Measurements from ENCODE around the gene CD1D.
"Not testable (repeated sequence)": the region's sequence is repeated elsewhere in the genome, so short reads cannot be mapped to it uniquely, and the experiment has no call there.

Gene CD1D

DNA sequence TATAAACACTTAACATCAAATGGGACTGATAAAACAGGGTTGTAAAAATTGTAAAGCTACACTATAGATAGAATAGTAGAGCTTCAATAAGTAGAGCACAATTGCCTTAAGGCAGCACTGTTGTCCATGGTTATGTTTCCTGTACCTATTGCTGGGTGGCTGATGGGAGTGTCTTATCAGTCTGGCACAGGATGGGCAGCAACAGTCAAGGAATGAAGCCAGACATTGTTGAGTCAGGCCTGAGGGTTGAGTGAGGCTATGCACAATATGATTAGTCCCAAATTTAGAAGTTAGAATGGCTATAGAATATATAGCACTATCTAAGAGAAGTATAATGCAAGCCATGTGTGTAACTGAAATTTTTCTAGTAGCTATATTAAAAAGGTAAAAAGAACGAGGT, 25.0 kb upstream of the CD1D start:
- Mint-ChIP-seq H3K4me3 (no peak overlapping the region), H3K4me1 (ENCODE audit: low read depth) (peaks cover 2% of the 10 kb centered on the region), H3K36me3 (peaks cover 3% of the 10 kb centered on the region), H3K27ac (no peak overlapping the region), H3K9me3 (ENCODE audit: low read depth) (no peaks in the 10 kb centered on the region), H3K27me3 (peaks cover 17% of the 10 kb centered on the region)

- no peaks in the 10 kb centered on the region for H3K4me1 Mint-ChIP-seq (ENCODE audit: low read depth)
- no peak overlapping the region for H3K4me3 Mint-ChIP-seq
- H3K36me3 Mint-ChIP-seq, result peaks cover 3% of the 10 kb centered on the region
- no peaks in the 10 kb centered on the region for H3K9me3 Mint-ChIP-seq (ENCODE audit: low read depth)
- peaks cover 32% of the 10 kb centered on the region for H3K27me3 Mint-ChIP-seq
- no peak overlapping the region for H3K27ac Mint-ChIP-seq
Observed at GRCh38 chr1:158159597-158159996, 21.1 kb upstream of the CD1D start.

- H3K4me3 Mint-ChIP-seq, result no peak overlapping the region
- H3K9me3 Mint-ChIP-seq (ENCODE audit: low read depth), result no peaks in the 10 kb centered on the region
- H3K36me3 Mint-ChIP-seq, result peaks cover 3% of the 10 kb centered on the region
- no peak overlapping the region for H3K27ac Mint-ChIP-seq
- H3K4me1 Mint-ChIP-seq (ENCODE audit: low read depth), result no peaks in the 10 kb centered on the region
- peaks cover 43% of the 10 kb centered on the region for H3K27me3 Mint-ChIP-seq
Observed at GRCh38 chr1:158161446-158161845, 19.2 kb upstream of the CD1D start.

DNA sequence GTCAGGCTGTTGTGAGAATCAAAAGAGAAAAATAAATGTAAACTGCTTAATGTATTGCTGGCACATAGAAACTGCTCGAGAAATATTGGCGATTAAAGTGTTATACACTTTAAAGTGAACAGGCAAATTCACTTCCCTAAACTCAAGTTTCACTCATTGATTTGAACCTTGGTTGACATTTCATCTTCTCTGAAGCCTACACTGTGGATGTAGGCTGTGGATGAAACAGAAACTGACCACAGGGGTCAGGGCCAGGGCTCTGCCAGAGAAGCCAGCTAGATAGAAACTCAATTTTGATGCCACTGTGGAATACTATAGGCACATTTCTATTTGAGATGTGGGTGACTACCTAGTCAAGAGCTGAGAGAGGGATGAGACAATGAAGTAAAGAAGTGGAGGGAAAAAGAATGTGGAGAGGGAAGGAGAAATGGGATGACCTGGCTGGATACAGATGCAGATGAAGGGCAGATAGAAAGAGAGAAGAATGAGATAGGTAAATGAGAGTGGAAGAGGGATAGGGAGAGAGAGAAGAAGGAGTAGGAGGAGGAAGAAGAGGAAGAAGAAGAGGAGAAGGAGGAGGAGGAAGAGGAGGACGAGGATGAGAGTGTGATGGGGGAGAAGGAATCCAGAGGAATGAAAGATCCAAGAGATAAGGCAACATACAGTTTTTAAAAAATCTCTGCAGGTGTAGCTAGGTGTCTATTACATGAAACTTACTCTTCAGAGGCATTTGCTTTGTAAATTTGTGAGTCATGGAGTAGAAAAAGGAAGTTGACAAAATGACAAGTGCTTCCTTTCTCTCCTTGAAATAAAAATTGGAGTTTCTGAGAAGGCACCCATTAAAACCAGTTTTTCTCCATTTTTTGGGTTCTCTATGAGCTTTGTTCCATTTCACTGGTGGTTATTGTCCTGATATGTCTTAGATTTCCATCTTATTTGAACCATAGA, 17.4 kb upstream of the CD1D start:
- no peaks in the 10 kb centered on the region for H3K36me3 Mint-ChIP-seq
- H3K9me3 Mint-ChIP-seq (ENCODE audit: low read depth), result no peaks in the 10 kb centered on the region
- H3K4me3 Mint-ChIP-seq, result no peak overlapping the region
- H3K4me1 Mint-ChIP-seq (ENCODE audit: low read depth), result no peaks in the 10 kb centered on the region
- peaks cover 39% of the 10 kb centered on the region for H3K27me3 Mint-ChIP-seq
- no peak overlapping the region for H3K27ac Mint-ChIP-seq

DNA sequence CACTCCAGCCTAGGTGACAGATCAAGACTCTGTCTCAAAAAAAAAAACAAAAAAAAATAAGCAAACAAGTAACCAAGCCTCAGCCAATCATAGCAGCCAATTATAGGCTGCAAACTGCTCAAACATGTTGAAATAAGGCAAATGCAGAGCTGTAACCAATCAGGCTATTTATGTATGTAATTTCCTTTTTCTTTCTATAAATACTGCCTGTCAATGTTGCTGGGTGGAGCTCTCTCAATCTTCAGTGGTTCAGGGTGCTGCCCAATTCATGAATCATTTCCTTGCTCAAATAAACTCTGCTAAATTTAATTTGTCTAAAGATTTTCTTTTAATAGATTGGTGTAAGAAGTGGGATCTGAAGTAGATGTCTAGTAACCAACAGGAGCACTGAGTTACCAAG, 11.6 kb upstream of the CD1D start:
- H3K27me3 Mint-ChIP-seq, result peaks cover 33% of the 10 kb centered on the region
- H3K36me3 Mint-ChIP-seq, result no peaks in the 10 kb centered on the region
- no peak overlapping the region for H3K4me3 Mint-ChIP-seq
- H3K9me3 Mint-ChIP-seq (ENCODE audit: low read depth), result no peaks in the 10 kb centered on the region
- H3K27ac Mint-ChIP-seq, result no peak overlapping the region
- no peaks in the 10 kb centered on the region for H3K4me1 Mint-ChIP-seq (ENCODE audit: low read depth)

DNA sequence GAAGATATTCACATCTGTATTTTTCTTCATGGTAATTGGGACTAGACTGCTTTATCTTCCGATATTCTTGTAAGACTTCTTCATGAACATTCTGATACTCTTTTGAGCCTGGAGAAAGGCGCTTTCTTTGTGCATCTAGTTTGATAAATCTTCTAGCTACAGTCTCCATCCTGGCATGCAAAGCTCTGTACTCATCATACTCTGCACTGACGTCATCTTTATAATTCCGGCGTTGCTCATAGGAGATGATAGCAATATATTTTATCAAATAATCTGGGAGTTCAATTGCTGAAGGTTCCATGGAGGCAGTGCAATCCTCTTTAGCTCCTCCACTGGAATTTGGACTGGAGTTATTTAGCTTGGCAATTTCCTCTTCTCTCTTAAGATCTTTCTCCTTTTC, 4.8 kb upstream of the CD1D start:
- H3K4me1 Mint-ChIP-seq (ENCODE audit: low read depth); H3K27ac Mint-ChIP-seq; H3K36me3 Mint-ChIP-seq; H3K4me3 Mint-ChIP-seq; H3K9me3 Mint-ChIP-seq (ENCODE audit: low read depth): not testable (repeated sequence)
- peaks cover 39% of the 10 kb centered on the region for H3K27me3 Mint-ChIP-seq

GRCh38 chr1:158176399-158176798, 4.3 kb upstream of the CD1D start:
- no peak overlapping the region for H3K27ac Mint-ChIP-seq
- no peaks in the 10 kb centered on the region for H3K36me3 Mint-ChIP-seq
- no peak overlapping the region for H3K4me3 Mint-ChIP-seq
- no peaks in the 10 kb centered on the region for H3K9me3 Mint-ChIP-seq (ENCODE audit: low read depth)
- peaks cover 40% of the 10 kb centered on the region for H3K27me3 Mint-ChIP-seq
- peaks cover 9% of the 10 kb centered on the region for H3K4me1 Mint-ChIP-seq (ENCODE audit: low read depth)

- not testable (repeated sequence) for H3K36me3 Mint-ChIP-seq; H3K4me3 Mint-ChIP-seq; H3K9me3 Mint-ChIP-seq (ENCODE audit: low read depth); H3K27ac Mint-ChIP-seq
- Mint-ChIP-seq H3K4me1 (ENCODE audit: low read depth) (peaks cover 13% of the 10 kb centered on the region), H3K27me3 (peaks cover 45% of the 10 kb centered on the region)
Observed at GRCh38 chr1:158176849-158177699, 3.6 kb upstream of the CD1D start.

DNA sequence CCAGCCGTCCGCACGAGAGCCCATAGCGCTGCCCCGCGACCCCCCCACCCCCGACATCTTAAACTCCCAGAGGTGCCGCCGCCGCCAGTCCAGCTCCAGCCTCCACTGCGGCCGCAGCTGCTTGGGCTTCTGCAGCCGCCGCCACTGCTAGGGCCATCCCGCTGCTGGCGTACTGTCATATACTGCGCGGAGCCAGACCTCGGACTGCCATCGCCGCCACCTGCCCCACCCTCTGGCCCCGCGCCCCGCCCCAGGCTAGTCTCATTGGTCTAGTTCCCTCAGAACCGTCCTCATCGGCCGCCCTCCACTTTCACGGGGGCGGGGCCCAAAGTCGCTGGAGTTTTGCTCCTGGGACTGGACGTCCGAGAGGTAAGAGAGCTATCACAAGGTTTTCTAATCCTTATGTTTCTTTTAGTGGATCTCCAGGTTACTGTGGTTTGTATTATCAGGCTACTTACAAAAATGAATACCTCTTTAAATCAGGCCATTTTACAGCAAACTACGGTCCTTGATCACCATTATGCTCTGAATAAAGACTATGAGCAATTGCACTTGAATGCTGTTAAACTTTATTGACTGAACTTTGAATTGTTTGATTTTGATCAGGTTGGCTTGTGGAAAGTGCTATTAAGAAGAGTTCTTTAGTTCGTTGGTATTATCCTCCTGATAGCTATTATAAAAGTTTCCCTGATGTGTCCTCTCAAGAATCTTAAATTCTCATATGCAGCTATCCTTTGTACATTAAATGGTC, 2.8 kb upstream of the CD1D start:
- Mint-ChIP-seq H3K27ac (no peak overlapping the region), H3K36me3 (no peaks in the 10 kb centered on the region), H3K27me3 (peaks cover 45% of the 10 kb centered on the region), H3K9me3 (ENCODE audit: low read depth) (no peaks in the 10 kb centered on the region), H3K4me1 (ENCODE audit: low read depth) (peaks cover 13% of the 10 kb centered on the region), H3K4me3 (peak overlapping the region; percentile 30)

DNA sequence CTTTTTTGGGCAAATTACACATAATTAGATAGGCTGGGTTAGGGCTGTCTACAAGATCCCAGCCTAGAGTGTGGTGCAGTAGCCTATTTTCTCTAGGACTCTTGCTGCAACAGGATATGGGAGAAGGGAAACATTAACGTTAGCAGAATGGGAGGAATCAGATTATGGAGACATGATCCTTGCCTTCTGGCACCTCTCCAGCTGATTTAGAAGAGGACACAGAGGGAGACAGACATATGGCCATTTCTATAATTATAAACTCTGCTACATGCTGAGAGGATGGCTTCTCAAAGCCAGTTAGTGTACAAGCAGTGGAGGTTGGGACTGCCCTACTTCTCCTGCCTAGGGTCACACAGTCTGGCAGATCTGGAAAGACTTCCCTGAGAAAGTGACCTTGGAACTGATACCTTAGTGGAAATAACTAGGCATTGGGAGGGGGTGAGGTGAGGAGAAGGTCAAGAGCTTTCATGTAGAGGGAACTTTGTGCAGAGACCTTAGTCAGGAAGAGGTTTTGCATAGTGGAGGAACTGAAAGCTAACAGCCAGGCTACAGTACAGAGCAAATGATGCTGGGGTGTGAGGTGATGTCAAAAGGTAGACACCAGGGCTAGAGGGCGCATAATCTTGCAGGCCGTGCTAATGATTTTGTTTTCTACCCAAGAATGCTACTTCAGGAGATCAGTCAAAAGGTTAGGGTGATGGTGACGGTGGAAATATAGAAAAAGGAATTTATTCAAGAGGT, 1.2 kb upstream of the CD1D start:
- peaks cover 13% of the 10 kb centered on the region for H3K4me1 Mint-ChIP-seq (ENCODE audit: low read depth)

DNA sequence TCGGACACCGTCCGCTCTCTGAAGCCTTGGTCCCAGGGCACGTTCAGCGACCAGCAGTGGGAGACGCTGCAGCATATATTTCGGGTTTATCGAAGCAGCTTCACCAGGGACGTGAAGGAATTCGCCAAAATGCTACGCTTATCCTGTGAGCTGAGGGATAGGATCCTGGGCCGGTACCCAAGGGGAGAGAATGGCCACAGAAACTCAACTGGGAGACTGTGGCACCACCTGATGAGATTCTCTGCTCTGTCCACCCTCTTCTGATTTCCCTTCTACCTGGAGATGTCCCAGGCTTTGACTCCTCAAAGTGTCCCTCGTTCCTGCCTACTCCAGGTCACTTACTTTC, 855 bp downstream of the CD1D start:
- peaks cover 40% of the 10 kb centered on the region for H3K27me3 Mint-ChIP-seq
- peak overlapping the region; percentile 78 for H3K4me3 Mint-ChIP-seq
- no peaks in the 10 kb centered on the region for H3K9me3 Mint-ChIP-seq (ENCODE audit: low read depth)
- no peak overlapping the region for H3K27ac Mint-ChIP-seq
- H3K36me3 Mint-ChIP-seq, result no peaks in the 10 kb centered on the region
- peaks cover 13% of the 10 kb centered on the region for H3K4me1 Mint-ChIP-seq (ENCODE audit: low read depth)

More for the DNA sequence above, 1.2 kb upstream of the CD1D start:
- Mint-ChIP-seq H3K9me3 (ENCODE audit: low read depth) (no peaks in the 10 kb centered on the region), H3K36me3 (no peaks in the 10 kb centered on the region), H3K4me3 (peak overlapping the region; percentile 46), H3K27ac (no peak overlapping the region), H3K27me3 (peaks cover 44% of the 10 kb centered on the region)

- no peak overlapping the region for H3K4me3 Mint-ChIP-seq
- H3K4me1 Mint-ChIP-seq (ENCODE audit: low read depth), result peaks cover 6% of the 10 kb centered on the region
- H3K27ac Mint-ChIP-seq, result no peak overlapping the region
- H3K36me3 Mint-ChIP-seq, result no peaks in the 10 kb centered on the region
- H3K27me3 Mint-ChIP-seq, result peaks cover 27% of the 10 kb centered on the region
- no peaks in the 10 kb centered on the region for H3K9me3 Mint-ChIP-seq (ENCODE audit: low read depth)
Observed at GRCh38 chr1:158185770-158186169, 5.1 kb downstream of the CD1D start.

- H3K27ac Mint-ChIP-seq, result no peak overlapping the region
- peaks cover 27% of the 10 kb centered on the region for H3K27me3 Mint-ChIP-seq
Observed at GRCh38 chr1:158186180-158186579, 5.5 kb downstream of the CD1D start.

DNA sequence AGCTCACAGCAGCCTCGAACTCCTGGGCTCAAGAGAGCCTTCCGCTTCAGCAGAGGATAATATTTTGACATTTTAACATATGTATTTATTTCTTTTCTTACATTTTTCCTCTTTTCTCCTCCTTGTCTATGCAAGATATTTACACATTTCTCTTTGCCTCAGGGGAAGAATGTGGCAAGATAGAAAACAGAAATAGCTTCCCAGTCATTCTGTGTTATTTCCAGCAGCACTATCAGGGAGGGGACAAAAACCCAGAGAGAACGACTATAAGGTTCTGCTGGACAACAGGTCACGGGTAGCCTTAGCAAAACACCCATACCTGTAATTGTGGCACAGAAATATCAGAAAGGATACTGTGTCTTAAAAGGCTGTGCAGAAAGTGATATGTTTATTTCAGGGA, 7.9 kb downstream of the CD1D start:
- Mint-ChIP-seq H3K4me3 (no peak overlapping the region), H3K9me3 (ENCODE audit: low read depth) (no peaks in the 10 kb centered on the region), H3K36me3 (no peaks in the 10 kb centered on the region), H3K4me1 (ENCODE audit: low read depth) (no peaks in the 10 kb centered on the region), H3K27ac (no peak overlapping the region), H3K27me3 (peaks cover 15% of the 10 kb centered on the region)

More at GRCh38 chr1:158186180-158186579, 5.5 kb downstream of the CD1D start:
- Mint-ChIP-seq H3K36me3 (no peaks in the 10 kb centered on the region), H3K4me1 (ENCODE audit: low read depth) (peaks cover 6% of the 10 kb centered on the region), H3K9me3 (ENCODE audit: low read depth) (no peaks in the 10 kb centered on the region), H3K4me3 (no peak overlapping the region)
